Measurements from ENCODE around the gene FARP1.

FARP1 gene

GRCh38 chr13:98500963-98501421 is 358.1 kb downstream of the FARP1 start:
- DNase-seq (ENCODE audit: low read depth) = no peak

DNA sequence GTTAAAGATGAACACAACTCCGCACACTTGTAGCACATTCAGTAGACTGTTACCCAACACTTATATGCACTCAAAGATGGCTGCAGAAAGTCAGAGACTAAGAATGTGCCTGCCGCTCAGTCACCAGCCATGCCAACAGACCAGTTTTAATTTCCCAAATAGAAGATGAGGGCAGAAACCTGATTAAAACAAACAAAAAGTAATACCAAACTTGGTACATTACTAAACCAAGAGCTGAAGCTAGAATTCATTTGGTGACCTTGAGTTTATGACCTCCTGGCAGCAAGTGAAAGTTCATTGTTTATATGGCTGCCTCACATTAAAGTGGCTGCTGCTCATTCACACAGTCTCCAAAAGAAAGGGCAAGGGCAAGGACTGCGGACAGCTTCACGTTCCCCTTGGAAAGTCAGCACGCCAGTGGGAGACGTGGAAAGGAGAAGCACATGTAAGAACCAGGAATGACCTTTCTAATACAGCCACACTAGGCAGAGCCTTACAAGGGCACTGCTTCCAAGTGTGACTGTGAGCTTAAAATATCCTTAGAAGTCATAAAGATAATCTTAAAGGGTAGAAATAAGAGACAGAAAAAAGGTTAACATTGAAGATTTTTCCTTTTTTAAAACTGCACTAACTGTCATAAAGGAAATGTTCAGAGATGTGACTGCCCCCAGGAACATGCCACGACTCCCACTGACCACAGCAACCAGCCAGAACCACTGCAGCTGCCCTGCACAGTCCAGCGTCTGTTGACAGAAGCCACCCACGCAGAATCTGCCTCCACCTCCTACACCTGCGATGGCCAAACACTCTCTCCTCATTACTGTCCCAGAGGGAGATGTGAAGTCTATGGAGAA is 360.5 kb downstream of the FARP1 start:
- DNase-seq (ENCODE audit: low read depth) = peak; percentile 44

- peak; percentile 48 for DNase-seq (ENCODE audit: low read depth)
Measured at GRCh38 chr13:98504029-98504351, 361.1 kb downstream of the FARP1 start.

DNA sequence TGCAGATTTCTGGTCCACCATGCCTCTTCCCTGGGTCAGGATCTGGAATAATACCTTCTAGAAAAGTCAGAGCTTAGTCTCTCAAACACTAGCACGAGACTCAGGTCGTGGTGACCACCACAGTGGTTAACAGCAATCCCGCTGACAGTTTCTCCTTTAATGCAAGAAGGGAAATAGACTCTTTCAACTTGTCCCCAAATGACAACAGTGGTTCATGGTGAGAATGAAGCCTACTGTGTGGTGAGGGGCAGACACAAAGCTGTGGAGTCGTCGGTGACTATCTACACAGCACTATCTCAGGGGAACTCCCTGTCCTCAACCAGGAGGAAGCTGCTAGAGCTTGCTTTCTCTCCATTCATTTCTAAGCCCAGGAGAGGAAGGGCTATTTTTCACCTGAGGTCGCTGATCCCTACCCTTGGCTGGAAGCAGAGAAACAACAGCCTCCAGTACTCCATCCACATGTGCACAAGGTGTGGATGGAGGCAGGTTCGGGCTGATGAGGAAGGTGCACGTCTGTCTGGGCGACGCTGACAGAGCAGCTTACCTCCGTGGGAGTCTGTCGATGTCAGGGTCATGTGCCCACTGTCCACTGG is 361.6 kb downstream of the FARP1 start:
- no peak for DNase-seq (ENCODE audit: low read depth)
